Mesodermal cell (in vitro differentiated cells): ENCODE measurements around the gene PPP1R15A.
"Not testable (repeated sequence)": the region's sequence is repeated elsewhere in the genome, so short reads cannot be mapped to it uniquely, and the experiment has no call there.

ENCODE experiments used
- H3K27ac ChIP-seq: 2 replicates; pipeline ENCODE4 v1.7.0; 2013; ENCODE audit warnings: mild to moderate bottlenecking, low read depth, low read length, moderate library complexity; ENCODE audit not compliant: severe bottlenecking
- H3K36me3 ChIP-seq: 2 replicates; pipeline ENCODE4 v1.7.1; 2013; ENCODE audit warnings: mild to moderate bottlenecking, low read length, moderate library complexity; ENCODE audit not compliant: control insufficient read depth, insufficient read depth
- H3K4me1 ChIP-seq: one replicate; pipeline ENCODE4 v1.7.1; 2013; ENCODE audit warnings: mild to moderate bottlenecking, low read length; ENCODE audit not compliant: insufficient read depth, control insufficient read depth, poor library complexity, severe bottlenecking
- H3K4me3 ChIP-seq: 2 replicates; pipeline ENCODE4 v1.7.0; 2013; ENCODE audit warnings: low read length, control low read depth, mild to moderate bottlenecking; ENCODE audit not compliant: insufficient read depth, poor library complexity, severe bottlenecking; ENCODE audit errors: extremely low read depth
- H3K9me3 ChIP-seq: 2 replicates; pipeline ENCODE4 v1.7.1; 2013; ENCODE audit warnings: mild to moderate bottlenecking, low read length, moderate library complexity; ENCODE audit not compliant: control insufficient read depth
- WGBS, 2 experiments: methylation state at CpG; one replicate each; pipeline ENCODE4 v1.1.5; 2013; ENCODE audit warnings: missing lambda C conversion rate in 2 of 2; ENCODE audit not compliant: insufficient coverage in 2 of 2; 5-methylcytosine and 5-hydroxymethylcytosine counted together

Gene PPP1R15A

DNA sequence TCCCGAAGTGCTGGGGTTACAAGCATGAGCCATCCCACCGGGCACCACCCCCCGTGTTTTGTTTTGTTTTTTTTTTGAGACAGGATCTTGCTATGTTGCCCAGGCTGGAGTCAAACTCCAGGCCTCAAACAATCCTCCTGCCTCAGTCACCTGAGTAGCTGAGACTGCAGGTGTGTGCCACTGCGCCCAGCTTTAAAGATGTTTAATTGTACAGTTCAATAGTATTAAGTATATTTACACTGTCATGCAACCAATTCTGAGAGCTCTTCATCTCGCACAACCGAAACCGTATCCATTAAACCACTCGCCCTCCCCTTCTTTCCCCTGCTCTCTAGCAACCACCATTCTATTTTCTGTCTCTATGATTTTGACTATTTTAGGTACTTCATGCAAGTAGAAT is 43.5 kb downstream of the PPP1R15A start:
- H3K4me1 ChIP-seq: no peaks in the 10 kb centered on the region
- no peak overlapping the region for H3K27ac ChIP-seq
- H3K9me3 ChIP-seq: no peaks in the 10 kb centered on the region
- no peak overlapping the region for H3K4me3 ChIP-seq
- peaks cover 80% of the 10 kb centered on the region for H3K36me3 ChIP-seq
- 50 to 84% methylated on average over 1 to 7 of the region's 8 CpGs for WGBS, 2 experiments

DNA sequence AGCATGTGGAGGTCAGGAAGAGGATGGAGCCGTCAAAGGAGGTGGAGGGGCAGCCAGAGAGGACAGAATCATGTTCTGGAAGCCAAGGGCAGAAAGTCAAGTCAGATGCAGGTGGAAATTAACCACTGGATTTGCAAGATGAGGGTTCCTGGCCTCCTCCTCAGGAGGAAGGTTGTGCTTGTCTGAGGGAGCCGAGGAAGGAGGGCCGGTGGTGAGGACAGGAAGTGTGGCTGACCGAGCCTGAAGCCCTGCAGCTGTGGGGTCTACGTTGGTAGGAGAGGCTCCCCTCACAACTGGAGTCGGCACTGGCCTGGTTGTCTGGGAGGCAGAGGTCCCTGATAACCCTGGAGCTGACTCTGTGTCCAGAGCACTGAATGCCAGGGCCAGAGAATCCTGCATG is 45.9 kb downstream of the PPP1R15A start:
- H3K27ac ChIP-seq: no peak overlapping the region
- H3K4me3 ChIP-seq: no peak overlapping the region
- peaks cover 73% of the 10 kb centered on the region for H3K36me3 ChIP-seq
- WGBS, 2 experiments: 97 to 98% methylated on average over 6 of the region's 6 CpGs
- H3K9me3 ChIP-seq: no peaks in the 10 kb centered on the region
- H3K4me1 ChIP-seq: no peaks in the 10 kb centered on the region

GRCh38 chr19:48918801-48919247 is 46.6 kb downstream of the PPP1R15A start:
- 82 to 84% methylated on average over 10 to 18 of the region's 18 CpGs for WGBS, 2 experiments
- H3K36me3 ChIP-seq: peaks cover 69% of the 10 kb centered on the region

GRCh38 chr19:48919271-48919670 is 47.0 kb downstream of the PPP1R15A start:
- H3K4me1 ChIP-seq, H3K4me3 ChIP-seq, H3K9me3 ChIP-seq, H3K27ac ChIP-seq: not testable (repeated sequence)
- 87 to 100% methylated on average over 2 to 3 of the region's 8 CpGs for WGBS, 2 experiments
- H3K36me3 ChIP-seq: peaks cover 65% of the 10 kb centered on the region

More at GRCh38 chr19:48918801-48919247, 46.6 kb downstream of the PPP1R15A start:
- no peak overlapping the region for H3K27ac ChIP-seq
- no peak overlapping the region for H3K4me3 ChIP-seq
- no peaks in the 10 kb centered on the region for H3K4me1 ChIP-seq
- no peaks in the 10 kb centered on the region for H3K9me3 ChIP-seq

DNA sequence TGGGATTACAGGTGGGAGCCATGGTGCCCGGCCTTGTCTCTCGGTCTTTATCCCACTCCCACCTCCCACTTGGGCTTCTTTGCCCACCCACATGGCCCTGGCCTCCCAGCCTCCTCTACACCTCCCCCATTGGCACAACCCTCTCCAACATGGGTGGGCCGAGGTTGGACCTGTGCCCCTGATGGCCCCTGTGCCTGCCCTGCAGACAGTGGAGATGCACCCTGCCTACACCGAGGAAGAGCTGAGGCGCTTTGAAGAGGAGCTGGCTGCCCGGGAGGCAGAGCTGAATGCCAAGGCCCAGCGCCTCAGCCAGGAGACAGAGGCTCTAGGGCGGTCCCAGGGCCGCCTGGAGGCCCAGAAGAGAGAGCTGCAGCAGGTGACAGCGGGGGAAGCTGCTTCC is 48.7 kb downstream of the PPP1R15A start:
- WGBS, 2 experiments: 88 to 96% methylated on average over 7 to 10 of the region's 10 CpGs
- Histone ChIP-seq H3K9me3 (no peaks in the 10 kb centered on the region), H3K27ac (no peak overlapping the region), H3K4me3 (no peak overlapping the region), H3K36me3 (peaks cover 50% of the 10 kb centered on the region), H3K4me1 (peaks cover 9% of the 10 kb centered on the region)

DNA sequence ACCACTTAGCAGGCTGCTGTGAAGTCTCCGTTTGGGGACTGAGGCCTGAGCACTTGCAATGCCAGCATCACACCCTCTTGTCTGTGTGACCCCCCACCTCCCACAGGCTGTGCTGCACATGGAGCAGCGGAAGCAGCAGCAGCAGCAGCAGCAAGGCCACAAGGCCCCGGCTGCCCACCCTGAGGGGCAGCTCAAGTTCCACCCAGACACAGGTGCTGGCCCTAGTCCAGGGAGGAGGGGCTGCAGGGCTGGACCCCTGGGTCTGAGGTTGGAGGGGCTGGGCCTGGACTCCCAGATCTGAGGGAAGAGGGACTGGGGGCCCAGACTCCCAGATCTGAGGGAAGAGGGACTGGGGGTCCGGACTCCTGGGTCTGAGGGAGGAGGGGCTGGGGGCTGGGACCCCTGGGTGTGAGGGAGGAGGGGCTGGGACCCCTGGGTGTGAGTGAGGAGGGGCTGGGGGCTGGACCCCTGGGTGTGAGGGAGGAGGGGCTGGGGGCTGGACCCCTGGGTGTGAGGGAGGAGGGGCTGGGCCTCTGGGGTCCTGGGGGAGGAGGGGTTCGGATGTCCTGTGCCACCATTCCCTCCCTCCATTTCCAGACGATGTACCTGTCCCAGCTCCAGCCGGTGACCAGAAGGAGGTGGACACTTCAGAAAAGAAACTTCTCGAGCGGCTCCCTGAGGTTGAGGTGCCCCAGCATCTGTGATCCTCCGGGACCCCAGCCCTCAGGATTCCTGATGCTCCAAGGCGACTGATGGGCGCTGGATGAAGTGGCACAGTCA is 49.7 kb downstream of the PPP1R15A start:
- Histone ChIP-seq H3K9me3 (no peaks in the 10 kb centered on the region), H3K4me1 (peaks cover 9% of the 10 kb centered on the region)
- WGBS, 2 experiments: 97 to 100% methylated on average over 8 of the region's 12 CpGs

DNA sequence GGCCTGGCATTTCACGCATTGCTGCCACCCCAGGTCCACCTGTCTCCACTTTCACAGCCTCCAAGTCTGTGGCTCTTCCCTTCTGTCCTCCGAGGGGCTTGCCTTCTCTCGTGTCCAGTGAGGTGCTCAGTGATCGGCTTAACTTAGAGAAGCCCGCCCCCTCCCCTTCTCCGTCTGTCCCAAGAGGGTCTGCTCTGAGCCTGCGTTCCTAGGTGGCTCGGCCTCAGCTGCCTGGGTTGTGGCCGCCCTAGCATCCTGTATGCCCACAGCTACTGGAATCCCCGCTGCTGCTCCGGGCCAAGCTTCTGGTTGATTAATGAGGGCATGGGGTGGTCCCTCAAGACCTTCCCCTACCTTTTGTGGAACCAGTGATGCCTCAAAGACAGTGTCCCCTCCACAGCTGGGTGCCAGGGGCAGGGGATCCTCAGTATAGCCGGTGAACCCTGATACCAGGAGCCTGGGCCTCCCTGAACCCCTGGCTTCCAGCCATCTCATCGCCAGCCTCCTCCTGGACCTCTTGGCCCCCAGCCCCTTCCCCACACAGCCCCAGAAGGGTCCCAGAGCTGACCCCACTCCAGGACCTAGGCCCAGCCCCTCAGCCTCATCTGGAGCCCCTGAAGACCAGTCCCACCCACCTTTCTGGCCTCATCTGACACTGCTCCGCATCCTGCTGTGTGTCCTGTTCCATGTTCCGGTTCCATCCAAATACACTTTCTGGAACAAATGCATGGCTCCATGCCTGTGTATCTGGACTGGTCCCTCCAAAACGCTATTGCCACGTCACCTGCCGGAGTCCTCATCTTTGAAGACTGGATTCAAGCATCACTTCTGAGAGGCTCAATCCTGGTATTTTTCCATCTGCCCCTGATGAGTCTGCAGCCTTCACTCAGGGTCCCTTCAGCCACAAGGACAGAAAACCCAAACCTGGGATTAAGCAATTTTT is 50.6 kb downstream of the PPP1R15A start:
- H3K4me1 ChIP-seq: peaks cover 9% of the 10 kb centered on the region
- H3K9me3 ChIP-seq: no peaks in the 10 kb centered on the region
- H3K4me3 ChIP-seq: no peak overlapping the region
- WGBS, 2 experiments: 94 to 97% methylated on average over 14 to 16 of the region's 18 CpGs
- H3K36me3 ChIP-seq: peaks cover 40% of the 10 kb centered on the region
- no peak overlapping the region for H3K27ac ChIP-seq

More for the DNA sequence above, 49.7 kb downstream of the PPP1R15A start:
- H3K4me3 ChIP-seq: no peak overlapping the region
- no peak overlapping the region for H3K27ac ChIP-seq
- peaks cover 44% of the 10 kb centered on the region for H3K36me3 ChIP-seq

GRCh38 chr19:48925240-48925843 is 53.1 kb downstream of the PPP1R15A start:
- no peak overlapping the region for H3K4me3 ChIP-seq
- 87 to 91% methylated on average over 6 to 8 of the region's 11 CpGs for WGBS, 2 experiments
- no peaks in the 10 kb centered on the region for H3K9me3 ChIP-seq
- peaks cover 9% of the 10 kb centered on the region for H3K4me1 ChIP-seq
- H3K36me3 ChIP-seq: peaks cover 22% of the 10 kb centered on the region
- H3K27ac ChIP-seq: no peak overlapping the region
